OCI-LY7 (cell line): ENCODE measurements around the gene OSBP2. TPM values are rescaled to one million over a fixed set of nuclear protein-coding genes. Genes with fewer than 3 reads are reported as not detected.

Experiments
- BruUV-seq: library from RNA; stranded (reverse); fragments of 400-500 nt; replicated peaks from 2 replicates; lab custom pipeline; 2021; lab: Mats Ljungman, UMichigan
- CTCF ChIA-PET: fragments of 300-600 bp; sonication (Branson Sonifier 250); formaldehyde crosslinking; loops from one replicate; lab custom pipeline; 2022; ENCODE audit warnings: antibody characterized with exemption; ENCODE audit not compliant: unreplicated experiment; lab: Charles Lee
- POLR2A ChIA-PET: fragments of 300-600 bp; sonication (Branson Sonifier 250); formaldehyde crosslinking; loops from one replicate; lab custom pipeline; 2022; ENCODE audit warnings: antibody characterized with exemption; lab: Charles Lee
- DNase-seq: peaks from one replicate; pipeline ENCODE4 v3.0.0-alpha.2; 2015; ENCODE audit warnings: low spot score
- H2AFZ ChIP-seq: fragments of 200-600 bp; sonication (generic), shearing (Covaris generic); 2 replicates; pipeline ENCODE4 v1.6.1; 2014; ENCODE audit warnings: mild to moderate bottlenecking, antibody characterized with exemption, low read length, moderate library complexity
- H3K27ac ChIP-seq: fragments of 200-600 bp; sonication (generic); 2 replicates; pipeline ENCODE4 v1.5.1; 2014; ENCODE audit warnings: mixed run types, low read depth, mild to moderate bottlenecking, moderate library complexity, low read length, inconsistent platforms; ENCODE audit not compliant: poor library complexity, severe bottlenecking
- H3K36me3 ChIP-seq: fragments of 200-600 bp; sonication (generic); 2 replicates; pipeline ENCODE4 v1.6.1; 2014; ENCODE audit warnings: mild to moderate bottlenecking, antibody characterized with exemption, low read length, moderate library complexity, mixed read lengths; ENCODE audit not compliant: insufficient read depth
- H3K4me1 ChIP-seq: fragments of 200-600 bp; sonication (generic); 2 replicates; pipeline ENCODE4 v1.5.1; 2014; ENCODE audit warnings: mild to moderate bottlenecking, low read length; ENCODE audit not compliant: insufficient read depth, poor library complexity, severe bottlenecking
- H3K4me2 ChIP-seq: fragments of 200-600 bp; sonication (generic); 2 replicates; pipeline ENCODE4 v1.6.1; 2014; ENCODE audit warnings: mild to moderate bottlenecking, low read length
- H3K4me3 ChIP-seq: fragments of 200-600 bp; sonication (generic); 2 replicates; pipeline ENCODE4 v1.5.1; 2014; ENCODE audit warnings: mild to moderate bottlenecking, low read depth, low read length; ENCODE audit not compliant: poor library complexity, severe bottlenecking
- H3K79me2 ChIP-seq: fragments of 200-600 bp; sonication (generic); 2 replicates; pipeline ENCODE4 v1.6.1; 2016; ENCODE audit warnings: low read depth, mild to moderate bottlenecking, low read length, moderate library complexity, mixed read lengths; ENCODE audit not compliant: insufficient read depth
- H3K9me2 ChIP-seq: fragments of 200-600 bp; sonication (generic); 2 replicates; pipeline ENCODE4 v1.6.1; 2016; ENCODE audit warnings: mild to moderate bottlenecking, low read length, mixed read lengths; ENCODE audit not compliant: insufficient read depth
- H3K9me3 ChIP-seq: fragments of 200-600 bp; sonication (generic); 2 replicates; pipeline ENCODE4 v1.6.1; 2014; ENCODE audit warnings: mild to moderate bottlenecking, mixed run types, low read length, mixed read lengths
- H4K20me1 ChIP-seq: fragments of 200-600 bp; sonication (generic); 2 replicates; pipeline ENCODE4 v1.6.1; 2014; ENCODE audit warnings: mild to moderate bottlenecking, antibody characterized with exemption, low read length, moderate library complexity, mixed read lengths; ENCODE audit not compliant: insufficient read depth
- EZH2phosphoT487 ChIP-seq: fragments of 200-600 bp; sonication (generic); IDR thresholded peaks from 2 replicates; pipeline ENCODE4 v1.6.1; 2018; ENCODE audit warnings: low read depth, borderline replicate concordance, mild to moderate bottlenecking, mixed run types, antibody characterized with exemption, low read length, moderate library complexity, mixed read lengths
- intact Hi-C: fragments of 100-400 bp; cut with micrococcal nuclease; formaldehyde crosslinking; loops from one replicate; pipeline ENCODE4 v1.10.0; 2022; ENCODE audit not compliant: unreplicated experiment
- total RNA-seq, 2 experiments: library from RNA; depleted of rRNA in 1 of 2; stranded (reverse); fragments of >200 nt in 1 of 2; shearing (Covaris generic) in 1 of 2; gene quantifications; 2 replicates each; pipeline ENCODE4 v1.2.3, GENCODE V29; 2014 to 2022
- TF ChIP-seq, protein P1 (sequence below): fragments of 200-600 bp; sonication (generic); conservative IDR thresholded peaks from 2 replicates; pipeline ENCODE4 v1.5.1; 2014; ENCODE audit warnings: mild to moderate bottlenecking, antibody characterized with exemption, low read length, moderate library complexity, mixed read lengths

The OSBP2 gene
- total RNA-seq, 2 experiments from 2014 or later, result 0.19 to 0.34 TPM

DNA sequence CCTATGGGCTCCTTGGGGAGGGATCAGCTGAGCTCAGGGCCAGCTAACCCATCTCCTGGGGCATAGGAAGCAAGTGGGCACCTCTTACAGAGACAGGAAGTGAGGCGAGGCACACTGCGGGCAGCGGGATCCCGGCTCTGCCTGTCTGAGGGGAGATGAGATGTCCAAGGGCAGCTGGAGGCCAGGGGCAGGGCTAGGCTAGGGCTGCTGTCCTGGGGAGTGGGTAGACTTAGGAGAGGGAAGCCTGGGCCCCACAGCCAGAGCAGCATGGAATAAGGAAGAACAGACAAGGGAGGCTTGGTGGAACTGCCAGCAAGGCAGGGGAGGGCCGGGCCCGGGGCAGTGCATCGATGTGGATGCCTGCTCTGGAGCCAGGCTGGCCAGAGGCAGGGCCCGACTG is 197.6 kb downstream of the OSBP2 start:
- BruUV-seq, result no TSS peak
- Histone ChIP-seq H3K9me2 (no peaks in the 10 kb centered on the region), H3K9me3 (no peaks in the 10 kb centered on the region), H3K4me1 (no peaks in the 10 kb centered on the region), H4K20me1 (no peaks in the 10 kb centered on the region), H3K27ac (no peak overlapping the region), H3K4me2 (no peak overlapping the region), H3K36me3 (no peaks in the 10 kb centered on the region), H2AFZ (no peak overlapping the region), H3K4me3 (no peak overlapping the region), H3K79me2 (no peaks in the 10 kb centered on the region)
- CTCF ChIA-PET, result no interaction called here
- TF ChIP-seq, protein P1, sequence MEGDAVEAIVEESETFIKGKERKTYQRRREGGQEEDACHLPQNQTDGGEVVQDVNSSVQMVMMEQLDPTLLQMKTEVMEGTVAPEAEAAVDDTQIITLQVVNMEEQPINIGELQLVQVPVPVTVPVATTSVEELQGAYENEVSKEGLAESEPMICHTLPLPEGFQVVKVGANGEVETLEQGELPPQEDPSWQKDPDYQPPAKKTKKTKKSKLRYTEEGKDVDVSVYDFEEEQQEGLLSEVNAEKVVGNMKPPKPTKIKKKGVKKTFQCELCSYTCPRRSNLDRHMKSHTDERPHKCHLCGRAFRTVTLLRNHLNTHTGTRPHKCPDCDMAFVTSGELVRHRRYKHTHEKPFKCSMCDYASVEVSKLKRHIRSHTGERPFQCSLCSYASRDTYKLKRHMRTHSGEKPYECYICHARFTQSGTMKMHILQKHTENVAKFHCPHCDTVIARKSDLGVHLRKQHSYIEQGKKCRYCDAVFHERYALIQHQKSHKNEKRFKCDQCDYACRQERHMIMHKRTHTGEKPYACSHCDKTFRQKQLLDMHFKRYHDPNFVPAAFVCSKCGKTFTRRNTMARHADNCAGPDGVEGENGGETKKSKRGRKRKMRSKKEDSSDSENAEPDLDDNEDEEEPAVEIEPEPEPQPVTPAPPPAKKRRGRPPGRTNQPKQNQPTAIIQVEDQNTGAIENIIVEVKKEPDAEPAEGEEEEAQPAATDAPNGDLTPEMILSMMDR, result no peak
- no peak for TF ChIP-seq EZH2phosphoT487
- intact Hi-C loops, result no loop called here
- no peak for DNase-seq
- POLR2A ChIA-PET, result no interaction called here

DNA sequence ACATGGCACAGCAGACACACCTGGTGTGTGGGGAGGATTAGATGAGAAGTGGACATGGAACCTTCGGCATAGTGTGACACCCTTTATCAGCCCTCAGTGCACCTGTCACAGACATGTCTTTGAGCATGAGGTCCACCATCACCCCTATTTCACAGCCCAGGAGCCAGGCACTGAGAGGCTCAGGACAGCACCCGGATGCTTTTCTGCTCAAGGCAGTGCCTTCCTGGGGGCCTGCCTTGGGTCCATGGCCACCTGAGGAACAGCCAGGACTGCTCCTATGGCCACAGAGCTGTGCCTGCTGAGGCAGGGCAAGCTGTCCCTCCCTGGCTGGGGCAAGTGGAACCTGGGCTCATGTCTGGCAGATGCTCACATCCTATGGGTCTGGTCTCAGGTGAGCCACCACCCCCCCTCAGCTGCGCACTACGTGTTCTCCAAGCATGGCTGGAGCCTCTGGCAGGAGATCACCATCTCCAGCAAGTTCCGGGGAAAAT is 198.1 kb downstream of the OSBP2 start:
- Histone ChIP-seq H3K9me3 (no peaks in the 10 kb centered on the region), H3K79me2 (no peaks in the 10 kb centered on the region), H3K36me3 (no peaks in the 10 kb centered on the region), H3K4me2 (no peak overlapping the region), H4K20me1 (no peaks in the 10 kb centered on the region), H3K4me3 (no peak overlapping the region), H3K9me2 (no peaks in the 10 kb centered on the region), H2AFZ (no peak overlapping the region), H3K4me1 (no peaks in the 10 kb centered on the region), H3K27ac (no peak overlapping the region)
- TF ChIP-seq, protein P1, result no peak
- TF ChIP-seq EZH2phosphoT487, result no peak
- intact Hi-C loops, result no loop called here
- no TSS peak for BruUV-seq
- POLR2A ChIA-PET, result no interaction called here
- CTCF ChIA-PET, result no interaction called here
- DNase-seq, result no peak

DNA sequence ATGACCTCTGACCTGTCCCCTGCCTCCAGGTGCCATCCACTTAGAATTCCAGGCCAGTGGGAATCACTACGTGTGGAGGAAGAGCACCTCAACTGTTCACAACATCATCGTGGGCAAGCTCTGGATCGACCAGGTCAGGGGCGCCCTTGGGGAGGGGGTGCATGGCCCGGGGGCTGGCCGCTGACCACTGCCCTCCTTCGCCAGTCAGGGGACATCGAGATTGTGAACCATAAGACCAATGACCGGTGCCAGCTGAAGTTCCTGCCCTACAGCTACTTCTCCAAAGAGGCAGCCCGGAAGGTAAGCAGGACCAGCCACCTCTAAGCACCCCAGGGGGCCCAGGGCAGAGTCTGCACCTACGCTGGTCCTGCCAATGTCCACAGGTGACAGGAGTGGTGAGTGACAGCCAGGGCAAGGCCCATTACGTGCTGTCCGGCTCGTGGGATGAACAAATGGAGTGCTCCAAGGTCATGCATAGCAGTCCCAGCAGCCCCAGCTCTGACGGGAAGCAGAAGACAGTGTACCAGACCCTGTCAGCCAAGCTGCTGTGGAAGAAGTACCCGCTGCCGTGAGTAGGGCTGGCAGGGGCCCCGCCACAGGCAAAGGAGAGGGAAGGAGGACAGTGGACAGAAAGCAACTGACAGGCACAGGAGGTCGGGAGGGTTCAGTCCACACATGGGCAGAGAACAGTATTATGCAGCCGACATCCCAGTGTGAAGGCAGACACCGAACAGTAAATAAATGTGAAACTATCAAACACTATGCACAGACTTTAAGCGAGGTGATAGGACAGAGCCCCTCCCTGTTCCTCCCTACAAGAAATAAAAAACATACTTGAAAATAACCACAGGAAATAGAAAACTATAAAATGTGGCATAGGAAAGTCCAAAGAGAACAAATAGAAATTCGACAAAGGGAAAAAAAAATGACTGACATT is 199.0 kb downstream of the OSBP2 start:
- Histone ChIP-seq H3K27ac (no peak overlapping the region), H3K9me2 (no peaks in the 10 kb centered on the region), H4K20me1 (no peaks in the 10 kb centered on the region), H3K79me2 (no peaks in the 10 kb centered on the region), H3K9me3 (no peaks in the 10 kb centered on the region), H3K36me3 (no peaks in the 10 kb centered on the region), H3K4me1 (no peaks in the 10 kb centered on the region), H3K4me2 (no peak overlapping the region), H2AFZ (no peak overlapping the region), H3K4me3 (no peak overlapping the region)
- no TSS peak for BruUV-seq
- DNase-seq, result no peak
- POLR2A ChIA-PET, result no interaction called here
- intact Hi-C loops, result no loop called here
- CTCF ChIA-PET, result no interaction called here
- TF ChIP-seq, protein P1, result no peak
- TF ChIP-seq EZH2phosphoT487, result no peak
